GM10847 (cell line): ENCODE measurements around the gene KIF1C.

Experiments used
- POLR2A ChIP-seq: IDR thresholded peaks from 2 replicates; pipeline ENCODE4 v1.6.1; 2011; ENCODE audit not compliant: insufficient read length; ENCODE audit errors: extremely low read depth

Gene KIF1C

DNA sequence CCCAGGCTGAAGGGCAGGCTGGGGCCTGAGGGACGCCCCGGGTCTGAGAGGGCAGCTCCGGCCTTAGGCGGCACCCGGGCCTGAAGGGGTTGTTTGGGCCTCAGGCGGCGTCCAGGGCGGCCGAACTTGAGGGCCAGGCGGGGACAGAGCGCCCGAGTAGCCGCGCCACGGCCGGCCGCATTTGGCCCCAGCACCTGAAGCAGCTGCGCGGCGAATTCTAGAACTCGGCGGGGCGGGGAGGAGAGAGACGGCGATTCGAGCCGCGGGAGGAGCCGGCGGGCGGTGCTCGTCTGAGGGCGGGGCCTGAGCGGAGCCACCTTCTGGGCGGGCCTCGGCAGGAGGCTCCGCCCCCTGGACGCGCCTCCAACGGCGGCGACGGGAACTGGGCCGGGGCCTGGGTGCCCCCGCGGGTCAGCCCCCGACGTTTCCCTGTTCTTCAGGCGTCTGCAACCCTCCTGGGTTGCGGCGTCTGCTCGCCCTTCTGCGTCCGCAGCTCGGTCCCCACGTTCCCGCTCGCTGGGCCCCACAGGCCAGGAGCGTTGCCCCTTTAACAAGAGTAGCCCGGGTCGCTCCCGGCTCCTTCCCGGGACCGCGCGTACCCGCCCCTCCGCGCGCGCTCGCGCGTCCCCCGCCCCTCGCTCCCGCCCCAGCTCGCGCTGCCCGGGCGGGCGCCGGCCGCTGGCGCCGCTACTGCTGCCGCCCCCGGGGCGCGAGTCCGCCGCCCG, at the start of gene KIF1C, which contains the start of gene INCA1:
Gene KIF1C, plus strand, starts transcription at position 649 of the 725 bp plus-strand sequence. CDS start 2,297 bp downstream, outside the sequence.
Gene INCA1, minus strand, starts transcription at position 221 of the 725 bp plus-strand sequence. CDS start 3,085 bp downstream, outside the sequence.
- TF ChIP-seq POLR2A: peak; percentile 34

- TF ChIP-seq POLR2A: peak; percentile 96
These were observed 49.4 kb upstream of the KIF1C start, which contains the start of gene PFN1 for GRCh38 chr17:4948166-4948930. Gene PFN1 (minus strand): TSS chr17:4948530. CDS start chr17:4948394, 136 bp downstream.

GRCh38 chr17:4948931-4949320, 48.8 kb upstream of the KIF1C start:
- TF ChIP-seq POLR2A: peak; percentile 41

- peak; percentile 35 for TF ChIP-seq POLR2A
These were observed 48.3 kb upstream of the KIF1C start for GRCh38 chr17:4949321-4950074.

- TF ChIP-seq POLR2A: no peak
These were observed 47.5 kb upstream of the KIF1C start for GRCh38 chr17:4950075-4950745.

- TF ChIP-seq POLR2A: peak; percentile 16
These were observed 47.0 kb upstream of the KIF1C start, which contains the start of gene ENO3 for GRCh38 chr17:4950746-4951204. Gene ENO3 (plus strand): TSS chr17:4951119. CDS start chr17:4951830, 711 bp downstream.

DNA sequence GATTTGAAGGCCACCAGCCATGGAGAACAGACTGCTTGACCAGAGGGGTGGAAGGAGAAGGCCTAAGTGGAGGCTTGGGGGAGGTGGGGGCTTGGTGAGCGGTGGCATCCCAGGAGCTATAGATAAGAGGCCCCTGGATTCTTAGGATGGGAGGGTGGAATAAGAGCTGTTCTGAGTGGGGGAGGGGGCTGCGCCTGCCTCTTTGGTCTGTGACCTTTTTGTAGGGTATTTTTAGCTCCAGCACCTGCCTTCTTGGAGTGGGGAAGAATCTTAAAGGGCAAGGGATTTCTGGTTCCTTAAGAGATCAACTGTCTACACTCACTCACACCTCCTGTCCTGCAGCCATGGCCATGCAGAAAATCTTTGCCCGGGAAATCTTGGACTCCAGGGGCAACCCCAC, 46.3 kb upstream of the KIF1C start:
- TF ChIP-seq POLR2A: no peak

DNA sequence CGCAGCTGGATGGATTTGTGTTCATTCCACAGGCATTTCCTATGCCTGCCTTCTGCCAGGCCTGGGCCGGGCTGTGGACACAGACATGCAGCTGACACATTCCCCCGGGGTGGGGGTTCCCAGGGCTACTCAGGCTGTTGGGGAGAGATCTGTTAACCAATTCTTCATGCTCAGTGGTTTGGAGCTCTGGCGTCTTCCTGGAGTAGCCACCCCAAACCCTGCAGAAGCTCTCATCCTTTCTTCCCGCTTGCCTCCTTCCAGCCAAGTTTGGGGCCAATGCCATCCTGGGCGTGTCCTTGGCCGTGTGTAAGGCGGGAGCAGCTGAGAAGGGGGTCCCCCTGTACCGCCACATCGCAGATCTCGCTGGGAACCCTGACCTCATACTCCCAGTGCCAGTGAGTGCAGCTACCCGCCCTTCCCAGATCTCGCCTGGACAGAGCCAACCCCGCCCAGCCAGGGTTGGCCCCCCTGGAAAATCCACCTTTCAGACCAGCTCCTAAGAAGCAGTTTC, 44.2 kb upstream of the KIF1C start:
- no peak for TF ChIP-seq POLR2A

DNA sequence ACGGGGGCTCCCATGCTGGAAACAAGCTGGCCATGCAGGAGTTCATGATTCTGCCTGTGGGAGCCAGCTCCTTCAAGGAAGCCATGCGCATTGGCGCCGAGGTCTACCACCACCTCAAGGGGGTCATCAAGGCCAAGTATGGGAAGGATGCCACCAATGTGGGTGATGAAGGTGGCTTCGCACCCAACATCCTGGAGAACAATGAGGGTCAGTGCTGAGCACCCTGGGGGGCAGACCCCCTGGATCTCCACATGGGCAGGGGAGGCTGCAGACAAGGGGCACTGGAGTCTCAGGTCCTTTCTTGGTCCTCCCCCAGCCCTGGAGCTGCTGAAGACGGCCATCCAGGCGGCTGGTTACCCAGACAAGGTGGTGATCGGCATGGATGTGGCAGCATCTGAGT, 42.7 kb upstream of the KIF1C start:
- TF ChIP-seq POLR2A: no peak

DNA sequence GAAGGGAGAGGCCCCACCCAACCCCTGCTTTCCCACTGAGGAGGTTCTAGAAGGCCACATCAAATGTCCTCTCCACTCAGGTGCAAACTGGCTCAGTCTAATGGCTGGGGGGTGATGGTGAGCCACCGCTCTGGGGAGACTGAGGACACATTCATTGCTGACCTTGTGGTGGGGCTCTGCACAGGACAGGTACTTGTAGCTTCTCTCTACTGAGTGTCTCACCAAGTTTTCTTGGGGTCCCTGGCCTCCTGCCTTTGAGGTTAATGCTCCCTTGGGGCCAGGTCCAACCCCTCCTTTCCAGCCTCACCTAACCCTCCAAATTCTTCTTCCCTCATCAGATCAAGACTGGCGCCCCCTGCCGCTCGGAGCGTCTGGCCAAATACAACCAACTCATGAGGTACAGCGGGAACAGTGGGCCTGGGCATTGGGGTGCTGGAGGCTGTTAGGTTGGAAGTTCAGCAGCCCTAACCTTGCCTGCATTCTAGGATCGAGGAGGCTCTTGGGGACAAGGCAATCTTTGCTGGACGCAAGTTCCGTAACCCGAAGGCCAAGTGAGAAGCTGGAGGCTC, 41.2 kb upstream of the KIF1C start:
- TF ChIP-seq POLR2A: no peak

DNA sequence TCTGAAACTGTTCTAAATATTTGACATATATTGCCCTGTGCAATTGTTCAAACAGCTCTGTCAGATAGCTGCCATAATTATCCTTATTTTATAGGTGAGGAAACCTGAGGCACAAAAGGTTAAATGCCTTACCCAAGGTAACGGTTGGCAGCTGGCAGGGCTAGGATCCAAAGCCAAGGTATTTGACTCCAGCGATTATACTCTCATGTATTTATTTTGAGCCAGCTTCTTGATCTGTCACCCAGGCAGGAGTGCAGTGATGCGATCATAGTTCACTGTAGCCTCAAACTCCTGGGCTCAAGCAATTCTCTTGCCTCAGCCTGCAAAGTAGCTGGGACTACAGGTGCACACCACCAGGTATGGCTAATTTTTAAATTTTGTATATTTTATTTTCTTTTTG, 39.6 kb upstream of the KIF1C start:
- TF ChIP-seq POLR2A: no peak

DNA sequence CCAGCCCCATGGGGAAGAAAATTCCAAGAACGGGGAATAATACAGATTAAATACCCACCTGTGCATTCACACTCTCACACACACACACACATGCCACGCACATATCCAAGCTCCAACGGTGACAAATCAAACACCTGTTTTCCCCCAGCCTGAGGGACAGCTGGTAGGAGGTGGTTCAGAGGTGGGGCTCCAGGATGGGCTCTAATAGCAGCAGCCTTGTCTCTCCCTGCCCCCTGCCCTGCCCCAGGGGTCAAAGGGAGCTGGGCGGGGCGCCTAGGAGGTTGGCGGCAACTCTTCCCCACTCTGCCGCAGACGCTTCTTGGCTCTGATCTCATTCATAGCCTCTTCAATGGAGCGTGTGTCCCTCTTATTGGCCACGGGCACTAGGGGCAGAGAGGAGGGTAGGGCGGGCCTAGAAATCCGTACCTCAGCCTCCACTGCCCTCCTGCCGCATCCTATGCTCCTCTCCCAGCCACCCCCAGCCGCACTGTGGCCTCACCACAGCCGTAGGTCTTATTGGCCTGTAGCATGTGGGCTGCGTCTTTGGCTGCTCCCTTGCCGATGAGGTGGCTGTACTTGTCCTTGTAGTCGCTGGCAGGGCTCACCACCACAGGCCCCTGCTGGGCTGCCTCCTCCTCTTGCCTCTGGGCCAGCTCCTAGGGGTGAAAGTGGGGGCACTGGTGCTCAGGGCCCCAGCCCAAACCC, 38.3 kb upstream of the KIF1C start:
- no peak for TF ChIP-seq POLR2A

DNA sequence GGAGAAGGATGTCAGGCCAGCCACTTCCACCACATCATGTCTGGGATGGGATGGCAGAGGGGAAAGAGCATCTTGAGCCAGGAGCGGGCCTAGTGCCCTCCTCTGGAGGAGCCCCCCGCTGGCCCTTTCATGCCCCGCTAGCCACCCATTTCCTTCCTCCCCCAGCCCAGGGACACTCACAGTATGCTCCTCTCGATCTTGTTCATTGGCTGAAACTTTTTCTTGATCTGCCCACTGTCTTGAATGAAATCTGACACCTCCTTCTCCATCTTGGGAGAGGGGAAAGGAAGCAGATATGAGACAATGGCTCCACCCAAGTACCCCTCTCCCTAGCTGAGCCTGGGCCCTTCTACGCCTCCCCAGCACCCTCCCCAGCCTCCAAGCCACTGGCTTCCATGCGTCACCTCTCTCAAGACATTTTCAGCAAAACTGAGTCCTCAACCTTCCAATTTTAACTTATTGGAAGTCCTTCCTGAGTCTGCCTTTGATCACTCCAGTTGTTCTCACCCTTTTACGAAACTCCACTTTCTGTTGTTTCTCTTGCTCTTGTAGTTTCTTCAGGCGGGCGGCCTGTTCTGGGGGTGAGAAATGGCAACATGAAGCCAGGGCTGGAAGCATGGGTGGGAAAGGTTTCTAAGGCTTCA, 37.3 kb upstream of the KIF1C start:
- TF ChIP-seq POLR2A: no peak
